BE2C (cell line): Measurements from ENCODE around the gene IMPDH2.

Source experiments
- DNase-seq: peaks from one replicate; pipeline ENCODE4 v3.0.0-alpha.2; 2020
- H3K27me3 ChIP-seq: fragments of 250-450 bp; sonication (Bioruptor Pico); 2 replicates; pipeline ENCODE4 v1.5.1; 2020; ENCODE audit warnings: mild to moderate bottlenecking
- H3K36me3 ChIP-seq: fragments of 250-450 bp; sonication (Bioruptor Pico); 2 replicates; pipeline ENCODE4 v1.5.1; 2020; ENCODE audit warnings: mild to moderate bottlenecking
- H3K4me1 ChIP-seq: fragments of 250-450 bp; sonication (Bioruptor Pico); 2 replicates; pipeline ENCODE4 v1.5.1; 2020
- H3K4me3 ChIP-seq: 2 replicates; pipeline ENCODE4 v1.5.1; 2011; ENCODE audit warnings: low read depth, low read length
- H3K9me3 ChIP-seq: fragments of 250-450 bp; sonication (Bioruptor Pico); 2 replicates; pipeline ENCODE4 v1.5.1; 2020
- TF ChIP-seq, protein P1 (sequence below): IDR thresholded peaks from 2 replicates; pipeline ENCODE4 v1.5.1; 2012; ENCODE audit warnings: mild to moderate bottlenecking, low read depth, low read length

Gene IMPDH2

DNA sequence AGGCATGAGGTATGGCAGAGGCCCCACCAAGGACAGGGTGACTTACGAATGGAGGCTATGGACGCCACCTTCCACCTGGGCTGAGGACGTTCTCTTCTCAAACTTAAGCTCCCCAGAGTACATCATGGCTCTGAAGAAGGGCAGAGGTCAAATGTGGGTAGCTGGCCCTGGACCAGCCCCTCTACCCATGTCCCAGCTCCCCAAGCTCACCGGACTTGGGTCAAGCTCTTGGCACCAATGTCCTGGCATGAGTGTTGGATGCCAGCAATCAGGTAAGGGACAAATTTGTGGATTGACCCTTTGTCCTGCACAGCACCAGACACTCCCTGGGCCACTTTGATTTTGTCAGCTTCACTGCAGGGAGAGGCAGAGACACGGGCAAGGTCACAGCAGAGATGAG, 4.7 kb downstream of the IMPDH2 start:
- TF ChIP-seq, protein P1, sequence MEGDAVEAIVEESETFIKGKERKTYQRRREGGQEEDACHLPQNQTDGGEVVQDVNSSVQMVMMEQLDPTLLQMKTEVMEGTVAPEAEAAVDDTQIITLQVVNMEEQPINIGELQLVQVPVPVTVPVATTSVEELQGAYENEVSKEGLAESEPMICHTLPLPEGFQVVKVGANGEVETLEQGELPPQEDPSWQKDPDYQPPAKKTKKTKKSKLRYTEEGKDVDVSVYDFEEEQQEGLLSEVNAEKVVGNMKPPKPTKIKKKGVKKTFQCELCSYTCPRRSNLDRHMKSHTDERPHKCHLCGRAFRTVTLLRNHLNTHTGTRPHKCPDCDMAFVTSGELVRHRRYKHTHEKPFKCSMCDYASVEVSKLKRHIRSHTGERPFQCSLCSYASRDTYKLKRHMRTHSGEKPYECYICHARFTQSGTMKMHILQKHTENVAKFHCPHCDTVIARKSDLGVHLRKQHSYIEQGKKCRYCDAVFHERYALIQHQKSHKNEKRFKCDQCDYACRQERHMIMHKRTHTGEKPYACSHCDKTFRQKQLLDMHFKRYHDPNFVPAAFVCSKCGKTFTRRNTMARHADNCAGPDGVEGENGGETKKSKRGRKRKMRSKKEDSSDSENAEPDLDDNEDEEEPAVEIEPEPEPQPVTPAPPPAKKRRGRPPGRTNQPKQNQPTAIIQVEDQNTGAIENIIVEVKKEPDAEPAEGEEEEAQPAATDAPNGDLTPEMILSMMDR = no peak
- Histone ChIP-seq H3K9me3 (no peaks in the 10 kb centered on the region), H3K4me1 (no peaks in the 10 kb centered on the region), H3K4me3 (no peak overlapping the region), H3K27me3 (no peaks in the 10 kb centered on the region), H3K36me3 (peaks cover 34% of the 10 kb centered on the region)
- DNase-seq = no peak

DNA sequence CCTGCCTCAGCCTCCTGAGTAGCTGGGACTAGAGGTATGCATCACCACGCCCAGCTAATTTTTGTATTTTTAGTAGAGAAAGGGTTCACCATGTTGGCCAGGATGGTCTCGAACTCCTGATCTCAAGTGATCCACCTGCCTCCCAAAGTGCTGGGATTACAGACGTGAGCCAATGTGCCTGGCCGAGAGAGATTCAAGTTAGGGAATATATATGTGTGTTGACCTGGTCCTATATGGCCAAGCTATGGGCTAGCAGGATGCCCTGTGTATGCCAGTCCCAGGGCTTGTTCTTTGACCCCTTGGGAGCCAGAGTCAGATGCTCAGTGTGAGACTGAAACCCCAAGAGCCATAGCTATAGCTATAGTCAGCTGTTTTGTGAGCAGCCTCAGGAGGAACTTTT, 5.4 kb downstream of the IMPDH2 start:
- TF ChIP-seq, protein P1 = no peak
- Histone ChIP-seq H3K4me3 (no peak overlapping the region), H3K27me3 (no peaks in the 10 kb centered on the region), H3K9me3 (no peaks in the 10 kb centered on the region), H3K4me1 (no peaks in the 10 kb centered on the region), H3K36me3 (peaks cover 34% of the 10 kb centered on the region)
- no peak for DNase-seq

DNA sequence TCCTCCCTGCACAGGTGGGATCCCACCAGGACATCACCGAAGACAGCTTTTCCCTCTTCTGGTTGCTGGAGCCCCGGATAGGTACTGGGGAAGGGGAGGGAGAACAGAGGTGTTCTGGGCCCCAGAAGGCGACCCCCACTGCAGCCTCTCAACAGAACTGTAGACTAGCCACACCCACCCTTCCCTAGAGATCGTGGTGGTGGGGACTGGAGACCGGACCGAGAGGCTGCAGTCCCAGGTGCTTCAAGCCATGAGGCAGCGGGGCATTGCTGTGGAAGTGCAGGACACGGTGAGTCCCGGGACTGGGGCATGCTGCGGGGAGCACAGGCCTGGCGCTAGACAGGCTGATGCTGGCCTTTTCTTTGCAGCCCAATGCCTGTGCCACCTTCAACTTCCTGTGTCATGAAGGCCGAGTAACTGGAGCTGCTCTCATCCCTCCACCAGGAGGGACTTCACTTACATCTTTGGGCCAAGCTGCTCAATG, 6.5 kb downstream of the IMPDH2 start:
- TF ChIP-seq, protein P1 = no peak
- Histone ChIP-seq H3K36me3 (peaks cover 28% of the 10 kb centered on the region), H3K9me3 (no peaks in the 10 kb centered on the region), H3K4me3 (peak overlapping the region; percentile 84), H3K27me3 (no peaks in the 10 kb centered on the region), H3K4me1 (no peaks in the 10 kb centered on the region)
- DNase-seq = no peak

DNA sequence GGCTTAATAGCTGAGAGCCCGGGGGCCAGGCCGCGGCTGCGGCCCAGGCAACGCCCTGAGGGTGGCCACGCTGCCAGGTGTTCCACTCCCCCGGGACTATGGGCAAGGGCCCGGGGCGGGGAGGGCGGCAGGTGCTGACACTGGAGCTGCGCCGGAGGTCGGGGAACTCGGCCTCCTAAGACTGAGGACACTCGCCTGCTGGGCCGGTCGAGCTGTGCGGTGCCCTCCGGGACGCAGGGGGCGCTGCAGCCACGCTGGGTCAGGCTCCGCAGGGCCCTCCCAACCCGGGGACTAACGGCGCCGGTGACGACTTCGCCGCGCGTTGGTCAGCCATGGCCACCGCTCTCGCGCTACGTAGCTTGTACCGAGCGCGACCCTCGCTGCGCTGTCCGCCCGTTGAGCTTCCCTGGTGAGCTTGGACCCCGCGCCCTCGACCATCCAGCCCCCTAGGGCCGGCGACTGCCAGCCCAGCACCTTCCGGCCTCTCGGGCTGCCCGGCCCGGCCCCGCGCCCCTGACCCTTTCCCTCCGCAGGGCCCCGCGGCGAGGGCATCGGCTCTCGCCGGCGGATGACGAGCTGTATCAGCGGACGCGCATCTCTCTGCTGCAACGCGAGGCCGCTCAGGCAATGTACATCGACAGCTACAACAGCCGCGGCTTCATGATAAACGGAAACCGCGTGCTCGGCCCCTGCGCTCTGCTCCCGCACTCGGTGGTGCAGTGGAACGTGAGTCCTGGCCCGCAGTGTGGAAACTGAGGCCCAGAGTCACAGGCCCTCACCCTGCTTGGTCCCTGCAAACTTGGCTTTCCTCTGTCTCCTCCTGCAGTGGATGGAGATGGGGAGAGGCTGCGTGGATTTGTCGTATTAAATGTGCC, 7.1 kb downstream of the IMPDH2 start, which contains the start of gene NDUFAF3:
Gene NDUFAF3 (plus strand): TSS at position 309 of the 875 bp plus-strand sequence. CDS start 24 bp downstream, at position 333.
- Histone ChIP-seq H3K27me3 (no peaks in the 10 kb centered on the region), H3K36me3 (peaks cover 26% of the 10 kb centered on the region), H3K4me1 (no peaks in the 10 kb centered on the region), H3K9me3 (no peaks in the 10 kb centered on the region), H3K4me3 (peak within 1 kb of the TSS; percentile 84)
- DNase-seq = peak; percentile 88
- TF ChIP-seq, protein P1 = peak; percentile 64

DNA sequence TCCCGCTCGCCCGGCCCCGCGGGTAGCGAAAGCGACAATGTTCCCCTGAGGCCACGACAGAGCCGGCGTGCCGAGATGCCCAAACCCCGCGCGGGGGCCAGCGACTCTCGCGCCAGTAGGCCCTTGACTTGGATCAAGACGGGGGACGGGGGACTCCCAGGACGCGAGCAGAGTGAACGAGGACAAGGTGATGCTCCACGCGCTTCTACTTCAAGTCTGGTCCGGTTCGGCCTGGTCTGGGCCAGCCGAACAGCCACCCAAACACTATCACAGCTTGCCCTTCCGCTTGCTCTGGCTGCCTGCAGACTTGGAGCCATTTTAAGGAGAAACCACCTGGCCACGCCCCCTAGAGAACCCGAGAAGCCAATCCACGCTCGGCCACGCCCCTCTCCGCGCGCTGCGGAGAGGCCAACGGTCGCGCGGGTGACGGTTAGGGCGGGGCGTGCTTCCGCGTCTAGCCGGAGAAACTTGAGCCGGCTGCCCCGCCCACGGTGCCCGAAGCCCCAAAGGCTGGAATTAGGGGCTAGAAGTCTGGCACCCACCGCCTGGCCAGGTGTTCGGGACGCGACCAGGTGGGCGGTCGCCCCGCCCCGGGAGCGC, 7.9 kb downstream of the IMPDH2 start:
- H3K4me1 ChIP-seq = no peaks in the 10 kb centered on the region
- peak overlapping the region; percentile 84 for H3K4me3 ChIP-seq
- DNase-seq = peak; percentile 97
- H3K36me3 ChIP-seq = peaks cover 26% of the 10 kb centered on the region
- H3K9me3 ChIP-seq = no peaks in the 10 kb centered on the region
- TF ChIP-seq, protein P1 = no peak
- H3K27me3 ChIP-seq = no peaks in the 10 kb centered on the region
